Caki2 (cell line): ENCODE data around the gene SYNE2. TPM values are rescaled to one million over a fixed set of nuclear protein-coding genes. Genes with fewer than 3 reads are reported as not detected.

Source experiments
- DNase-seq: peaks from one replicate; pipeline ENCODE4 v3.0.0-alpha.2; 2015; ENCODE audit warnings: low read depth
- in situ Hi-C: cut with HindIII; loops from 2 replicates; pipeline ENCODE4 v1.10.0; 2016; ENCODE audit warnings: low sequenced_read_pairs, low pct_unique_long_range_greater_than_20kb, mixed read lengths
- total RNA-seq: library from RNA; depleted of rRNA; stranded (reverse); fragments of >200 nt; shearing (Covaris generic); gene quantifications from 2 replicates; pipeline ENCODE4 v1.2.3, GENCODE V29; 2014; ENCODE audit warnings: low replicate concordance

Gene SYNE2
- total RNA-seq, 1 experiment from 2014 or later = 13.7 TPM

DNA sequence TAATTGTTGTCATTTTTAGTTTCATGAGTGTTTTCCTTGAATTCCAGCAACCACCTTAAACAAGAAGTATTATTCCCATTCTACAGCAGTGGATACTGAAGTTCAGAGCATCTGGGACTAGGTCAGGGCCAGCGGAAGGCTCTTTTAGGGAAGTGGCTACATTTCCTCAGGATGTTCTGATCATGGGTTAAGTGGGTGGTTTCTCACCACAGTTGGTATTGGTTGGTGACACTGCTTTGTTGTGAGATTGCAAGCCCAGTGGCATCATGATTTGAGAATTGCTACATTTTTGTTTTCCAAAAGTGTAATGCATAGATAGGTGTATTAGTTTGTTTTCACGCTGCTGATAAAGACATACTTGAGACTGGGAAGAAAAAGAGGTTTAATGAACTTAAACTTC is 47.1 kb downstream of the SYNE2 start:
- no peak for DNase-seq
- in situ Hi-C loops = no loop called here

DNA sequence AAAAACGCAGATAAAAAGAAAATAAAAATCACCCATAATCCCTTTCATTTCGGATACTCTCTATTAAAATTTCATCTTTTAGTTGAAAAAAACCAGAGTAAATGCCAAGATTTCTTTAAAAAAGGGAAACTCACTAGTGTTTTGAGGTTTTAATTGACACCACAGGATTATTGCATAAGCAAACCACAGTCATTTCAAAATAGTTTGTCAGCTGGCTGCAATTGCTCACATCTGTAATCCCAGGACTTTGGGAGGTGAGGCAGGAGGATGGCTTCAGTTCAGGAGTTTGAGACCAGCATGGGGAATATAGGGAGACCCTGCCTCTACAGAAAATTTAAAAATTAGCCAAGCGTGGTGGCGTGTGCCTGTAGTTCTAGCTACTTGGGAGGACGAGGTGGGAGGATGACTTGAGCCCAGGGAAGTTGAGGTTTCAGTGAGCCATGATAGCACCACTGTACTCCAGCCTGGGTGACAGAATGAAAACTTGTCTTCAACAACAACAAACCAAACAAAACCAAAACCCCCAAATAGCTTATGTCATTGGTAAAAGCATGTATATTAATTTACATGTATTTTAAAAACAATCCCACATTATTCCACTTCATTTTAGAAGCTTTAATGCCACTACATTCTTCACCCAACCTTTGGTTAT is 48.8 kb downstream of the SYNE2 start:
- in situ Hi-C loops = no loop called here
- DNase-seq = no peak

- peak; percentile 25 for DNase-seq
- in situ Hi-C loops = no loop called here
Observed at GRCh38 chr14:63902375-63902976, 49.7 kb downstream of the SYNE2 start.

DNA sequence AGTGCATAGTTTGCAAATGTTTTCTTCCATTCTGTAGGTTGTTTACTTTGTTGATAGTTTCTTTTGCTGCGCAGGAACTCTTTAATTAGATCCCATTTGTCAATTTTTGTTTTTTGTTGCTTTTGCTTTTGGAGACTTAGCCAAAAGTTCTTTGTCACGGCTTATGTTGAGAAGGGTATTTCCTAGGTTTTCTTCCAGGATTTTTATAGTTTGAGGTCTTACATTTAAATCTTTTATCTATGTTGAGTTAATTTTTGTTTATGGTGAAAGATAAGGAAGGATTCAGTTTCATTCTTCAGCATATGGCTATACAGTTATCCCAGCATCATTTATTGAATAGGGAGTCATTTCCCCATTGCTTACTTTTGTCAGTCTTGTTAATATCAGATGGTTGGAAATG is 51.9 kb downstream of the SYNE2 start:
- no peak for DNase-seq
- in situ Hi-C loops = no loop called here

GRCh38 chr14:63905370-63905769 is 52.6 kb downstream of the SYNE2 start:
- DNase-seq = no peak
- in situ Hi-C loops = no loop called here

DNA sequence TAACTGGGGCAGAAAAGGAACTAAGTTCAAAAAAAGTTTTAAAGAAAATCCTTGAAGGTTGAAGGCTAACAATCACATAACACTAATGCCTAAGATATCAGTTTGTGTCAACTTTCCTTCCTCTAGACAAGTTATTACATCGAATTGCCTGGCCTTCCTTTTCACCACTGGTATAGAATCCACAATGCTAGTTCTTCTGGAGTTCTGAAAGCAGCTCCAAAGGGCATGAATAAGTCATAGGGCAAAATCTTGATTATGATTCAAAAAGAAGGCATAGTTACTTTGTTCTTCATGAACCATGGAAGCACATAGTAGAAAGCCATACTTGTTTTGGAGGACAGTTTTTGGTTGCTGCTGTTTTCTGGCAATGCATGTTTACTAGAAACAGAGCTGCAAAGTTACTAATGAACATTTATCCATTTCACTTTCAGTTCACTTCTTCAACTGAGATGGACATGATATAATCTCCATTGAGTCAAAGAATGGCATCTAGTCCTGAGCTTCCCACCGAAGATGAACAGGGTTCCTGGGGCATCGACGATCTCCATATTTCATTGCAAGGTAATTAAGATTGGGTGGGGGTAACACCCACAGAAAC is 56.0 kb downstream of the SYNE2 start:
- in situ Hi-C loops = no loop called here
- no peak for DNase-seq

DNA sequence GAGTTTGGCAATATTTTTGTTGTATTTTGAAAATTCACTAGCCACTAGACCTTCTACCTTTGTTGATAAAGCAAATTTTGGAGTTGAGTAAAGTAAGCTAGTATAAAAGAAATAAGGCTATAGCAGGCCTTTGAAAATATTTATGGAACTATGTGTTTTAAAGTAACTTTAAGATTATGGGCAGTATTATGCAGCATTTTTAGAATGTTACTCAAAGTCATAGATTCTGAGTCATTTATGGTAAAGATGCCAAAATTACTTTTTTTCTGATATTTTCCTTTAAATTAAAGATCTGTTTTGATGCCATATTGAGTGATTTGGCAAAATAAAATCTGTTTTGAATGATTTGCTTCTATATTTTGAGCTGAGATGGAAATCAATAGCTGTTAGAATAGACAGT is 57.2 kb downstream of the SYNE2 start:
- in situ Hi-C loops = no loop called here
- DNase-seq = no peak

DNA sequence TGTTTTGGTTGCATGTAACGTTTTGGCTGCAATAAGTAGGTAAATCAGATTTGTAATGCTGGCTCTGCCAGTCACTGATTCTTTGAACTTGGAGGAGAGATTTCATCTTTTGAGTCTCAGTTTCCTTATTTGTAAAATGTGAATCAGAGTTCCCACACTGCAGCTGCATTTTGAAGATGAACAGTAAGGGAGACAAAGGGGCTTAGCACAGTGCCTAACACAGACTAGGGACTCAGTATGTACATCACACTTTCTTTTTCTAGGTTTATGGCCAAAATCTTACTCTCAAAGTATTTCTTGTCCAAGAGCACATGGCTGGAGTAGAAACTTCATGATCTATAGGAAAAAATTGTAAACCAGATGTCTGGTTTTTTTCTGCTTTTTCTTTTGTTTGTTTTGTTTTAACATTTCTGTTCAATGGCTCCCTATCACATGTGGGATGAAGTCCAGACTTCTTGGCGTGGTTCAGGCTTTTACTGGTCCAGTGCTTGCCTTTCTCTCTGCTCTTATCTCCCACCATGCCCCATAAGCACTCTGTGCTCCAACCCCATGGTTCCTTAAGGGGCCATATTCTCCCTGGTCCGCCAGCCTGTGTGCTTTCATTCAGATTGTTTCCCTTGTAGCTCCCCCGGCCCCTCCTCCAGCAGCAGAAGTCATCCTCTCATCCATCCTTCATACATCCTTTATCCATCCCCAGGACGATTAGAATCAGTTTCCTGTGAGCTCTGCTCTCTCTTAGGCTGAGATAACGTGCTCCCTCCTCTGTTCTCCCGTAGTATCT is 58.0 kb downstream of the SYNE2 start:
- in situ Hi-C loops = no loop called here
- no peak for DNase-seq

GRCh38 chr14:63911404-63911803 is 58.6 kb downstream of the SYNE2 start:
- in situ Hi-C loops = no loop called here

DNA sequence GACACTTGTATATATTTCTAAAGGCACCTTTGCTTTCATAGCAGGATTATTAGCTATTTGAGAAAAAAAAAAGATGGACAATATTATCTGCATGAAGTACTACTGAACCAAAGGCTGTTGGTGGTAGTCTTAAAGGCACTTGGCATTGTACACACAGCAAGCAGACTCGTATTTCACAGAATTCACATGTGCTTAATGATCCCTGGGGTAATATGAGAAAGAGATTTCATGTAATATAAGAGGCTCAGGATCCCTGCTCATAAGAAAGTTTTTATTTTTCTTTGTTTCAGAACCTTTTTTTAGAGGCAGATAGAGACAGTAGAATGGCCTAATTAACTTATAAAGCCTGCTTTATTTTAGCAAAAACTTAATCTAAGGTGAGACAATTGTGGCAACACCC is 59.5 kb downstream of the SYNE2 start:
- no peak for DNase-seq
- in situ Hi-C loops = no loop called here

More at GRCh38 chr14:63911404-63911803, 58.6 kb downstream of the SYNE2 start:
- no peak for DNase-seq

- peak; percentile 76 for DNase-seq
- in situ Hi-C loops = no loop called here
Observed at GRCh38 chr14:63918411-63918810, 65.6 kb downstream of the SYNE2 start.

GRCh38 chr14:63922696-63923421 is 70.1 kb downstream of the SYNE2 start:
- peak; percentile 86 for DNase-seq
- in situ Hi-C loops = no loop called here

DNA sequence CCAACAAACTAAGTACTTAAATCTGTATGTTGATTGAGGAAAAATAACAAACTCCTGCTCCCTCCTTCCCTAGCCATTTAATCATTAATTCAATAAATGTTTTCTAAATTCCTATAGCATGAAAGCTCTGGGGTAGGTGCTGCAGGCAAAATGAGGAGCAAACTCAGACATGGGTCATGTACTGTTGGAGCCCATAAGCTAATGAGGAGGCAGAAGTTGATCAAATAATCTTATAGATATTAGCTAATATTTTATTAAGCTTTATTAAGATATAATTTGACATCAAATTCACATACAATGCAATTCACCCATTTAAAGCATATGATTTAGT is 70.6 kb downstream of the SYNE2 start:
- DNase-seq = no peak
- in situ Hi-C loops = no loop called here

DNA sequence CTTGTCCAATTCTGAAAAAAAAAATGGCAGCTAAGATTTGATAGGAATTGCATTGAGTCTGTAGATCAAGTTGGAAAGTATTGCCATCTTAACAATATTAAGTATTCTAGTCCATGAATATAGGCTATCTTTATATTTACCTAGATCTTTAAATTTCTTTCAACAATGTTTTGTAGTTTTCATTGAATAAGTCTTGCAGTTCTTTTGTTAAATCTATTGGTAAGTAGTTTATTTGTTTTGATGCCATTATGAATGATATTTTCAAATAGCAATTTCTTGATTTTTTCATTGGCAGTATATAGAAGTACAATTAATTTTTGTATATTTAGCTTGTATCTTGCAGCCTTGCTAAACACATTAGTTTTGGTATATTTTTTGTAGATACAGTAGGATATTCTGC is 71.6 kb downstream of the SYNE2 start:
- no peak for DNase-seq
- in situ Hi-C loops = no loop called here

- in situ Hi-C loops = no loop called here
- DNase-seq = no peak
Observed at GRCh38 chr14:63926641-63927040, 73.8 kb downstream of the SYNE2 start.

DNA sequence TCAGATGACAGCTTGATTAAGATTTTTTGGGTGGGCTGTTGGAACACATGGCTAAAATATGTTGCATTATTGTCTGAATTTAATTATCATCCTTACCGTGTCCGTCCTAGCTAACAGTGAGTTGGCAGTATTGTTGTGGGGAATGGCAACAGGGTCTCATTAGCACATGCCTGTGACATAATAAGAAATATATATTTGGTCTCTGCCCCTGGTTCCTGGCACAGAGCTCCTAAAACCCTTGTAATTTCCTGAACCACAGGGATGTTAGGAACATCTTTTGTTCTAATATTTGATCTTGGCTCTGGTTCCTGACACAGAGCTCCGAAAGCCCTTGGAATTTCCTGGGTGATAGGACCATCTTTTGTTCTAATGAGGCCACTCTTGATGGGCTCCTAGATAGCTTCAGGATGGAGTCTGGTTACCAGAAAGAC is 76.0 kb downstream of the SYNE2 start:
- no peak for DNase-seq
- in situ Hi-C loops = no loop called here

DNA sequence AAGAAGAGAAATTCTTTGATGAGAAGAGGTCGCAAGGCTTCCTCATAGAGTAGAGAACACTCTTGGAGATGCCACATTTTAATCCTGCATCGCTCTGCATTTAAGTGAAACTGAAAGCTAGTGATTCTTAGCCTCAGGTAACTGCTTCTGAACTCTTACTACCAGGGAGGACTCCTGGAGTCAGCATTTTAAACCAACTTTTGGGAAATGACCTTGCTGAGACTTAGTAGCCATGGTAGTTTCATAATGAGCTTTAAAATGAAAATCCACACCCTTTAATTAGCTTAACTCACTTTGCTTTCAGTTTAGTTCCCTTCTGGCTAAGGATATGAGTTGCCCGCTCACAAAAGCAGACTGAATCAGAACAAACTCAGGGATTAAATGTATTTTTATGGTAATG is 80.3 kb downstream of the SYNE2 start:
- no peak for DNase-seq
- in situ Hi-C loops = no loop called here

DNA sequence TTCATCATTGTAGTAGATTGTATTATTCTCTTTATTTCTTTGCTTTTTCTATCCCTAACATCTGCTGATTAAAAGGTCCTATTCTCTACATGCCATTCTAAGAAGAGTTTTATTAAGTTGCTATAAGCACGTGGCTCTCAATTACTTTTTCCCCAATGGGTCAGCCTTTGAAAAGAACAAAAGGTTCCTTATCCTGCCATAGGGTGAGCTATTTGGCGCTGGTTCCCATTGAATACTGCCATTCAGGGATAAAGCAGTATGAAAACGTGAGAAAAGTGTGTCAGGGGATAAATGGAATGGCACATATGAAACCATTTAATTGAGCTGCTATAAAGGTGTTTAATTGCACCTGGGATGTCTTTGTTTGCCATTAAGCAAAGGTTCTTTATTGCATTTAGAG is 80.9 kb downstream of the SYNE2 start:
- in situ Hi-C loops = no loop called here
- no peak for DNase-seq
